GM21619 (cell line): ENCODE data around the gene JPH3.

Source experiments
- ATAC-seq: cut with Tn5 transposase; IDR thresholded peaks from one replicate; pipeline ENCODE4 v1.9.1; 2021; ENCODE audit not compliant: unreplicated experiment

JPH3 gene

DNA sequence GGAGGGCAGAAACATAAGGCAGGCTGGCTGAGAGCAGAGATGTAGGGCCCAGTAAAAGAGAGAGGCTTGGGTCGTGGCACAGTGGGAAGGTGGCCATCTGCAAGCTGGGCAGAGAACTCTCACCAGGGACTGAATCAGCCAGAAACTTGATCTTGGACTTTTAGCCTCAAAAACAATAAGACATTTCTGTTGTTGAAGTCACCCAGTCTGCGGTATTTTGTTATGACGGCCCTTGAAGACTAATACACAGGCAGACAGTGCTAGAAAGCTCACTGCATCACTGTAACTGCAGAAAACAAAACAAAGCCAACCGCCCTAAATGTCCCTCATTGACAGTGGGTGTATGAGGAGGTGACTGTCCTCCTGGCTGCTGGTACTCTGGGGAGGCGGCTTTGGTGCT lies 3.9 kb upstream of the JPH3 start:
- ATAC-seq, result no peak

DNA sequence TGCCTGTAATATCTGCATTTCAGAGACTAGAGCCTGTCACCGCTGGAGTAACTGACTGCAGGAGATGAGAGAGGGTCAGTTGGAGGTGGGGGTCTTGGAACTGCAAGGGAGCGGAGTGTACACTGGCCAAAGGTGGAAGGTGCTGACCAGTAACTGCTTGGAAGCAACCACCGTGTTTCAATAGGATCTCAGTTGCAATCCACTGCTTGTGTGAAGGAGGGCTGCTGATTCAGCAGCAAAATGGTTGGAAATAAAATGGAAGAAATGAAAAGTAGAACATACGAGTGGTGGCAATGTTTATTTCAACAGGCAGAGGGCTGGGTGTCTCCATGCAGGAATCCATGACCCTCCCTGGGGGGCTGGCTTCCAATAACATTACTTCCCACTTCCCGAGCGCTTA lies 2.1 kb upstream of the JPH3 start:
- no peak for ATAC-seq

DNA sequence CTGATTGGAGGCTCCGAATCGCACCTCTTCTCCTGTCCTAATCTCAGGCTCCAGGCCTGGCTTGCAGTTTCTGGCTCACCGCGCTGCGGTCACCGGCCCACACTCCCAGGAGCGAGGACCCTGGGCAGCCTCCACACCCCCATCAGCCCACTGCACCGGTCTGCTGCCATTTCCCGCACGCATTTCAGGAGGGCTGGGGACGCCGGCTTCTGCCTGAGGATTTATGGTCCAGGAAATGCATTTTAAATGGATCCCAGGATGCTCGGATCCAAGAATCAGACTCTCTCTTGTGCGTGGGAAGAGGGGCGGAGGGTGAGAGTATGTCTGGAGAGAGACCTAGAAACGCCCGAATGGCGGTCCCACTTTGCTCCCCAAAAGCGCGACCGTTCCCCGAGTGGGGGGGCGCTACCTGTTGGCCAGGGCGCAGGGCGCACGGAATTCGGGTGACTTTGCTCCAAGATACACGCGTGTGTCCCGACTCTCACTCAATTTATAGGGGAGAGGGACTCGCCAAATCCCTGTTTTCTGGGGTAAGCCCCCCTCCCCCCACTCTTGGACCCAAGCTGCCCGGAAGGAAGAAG lies 817 bp upstream of the JPH3 start:
- no peak for ATAC-seq

DNA sequence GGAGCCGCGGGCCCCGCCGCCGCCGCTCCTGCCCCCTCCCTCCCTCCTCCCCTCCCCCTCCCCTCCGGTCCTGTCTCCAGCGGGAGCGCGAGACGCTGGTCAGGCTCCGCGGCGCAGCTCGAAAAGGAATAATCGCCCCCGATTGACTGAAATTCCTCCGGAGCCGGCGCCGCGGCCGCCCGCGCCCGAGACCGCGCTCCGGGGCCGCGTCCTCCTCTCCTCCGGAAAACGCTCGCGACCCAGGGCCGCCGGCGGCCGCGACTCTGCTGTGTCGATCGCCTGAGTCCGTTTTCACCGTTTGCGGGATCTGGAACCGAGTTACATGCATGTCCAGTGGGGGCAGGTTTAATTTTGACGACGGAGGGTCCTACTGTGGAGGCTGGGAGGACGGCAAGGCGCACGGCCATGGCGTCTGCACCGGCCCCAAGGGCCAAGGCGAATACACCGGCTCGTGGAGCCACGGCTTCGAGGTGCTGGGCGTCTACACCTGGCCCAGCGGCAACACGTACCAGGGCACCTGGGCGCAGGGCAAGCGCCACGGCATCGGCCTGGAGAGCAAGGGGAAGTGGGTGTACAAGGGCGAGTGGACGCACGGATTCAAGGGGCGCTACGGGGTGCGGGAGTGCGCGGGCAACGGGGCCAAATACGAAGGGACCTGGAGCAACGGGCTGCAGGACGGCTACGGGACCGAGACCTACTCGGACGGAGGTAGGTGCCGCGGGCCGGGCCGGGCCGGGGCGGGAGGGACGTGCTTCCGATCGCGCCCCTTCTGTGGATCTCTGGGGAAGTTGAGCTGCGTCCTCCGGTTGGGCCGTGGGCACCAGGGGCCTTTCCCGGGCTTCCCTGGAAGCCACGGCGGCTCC lies 744 bp downstream of the JPH3 start:
- ATAC-seq, result no peak

DNA sequence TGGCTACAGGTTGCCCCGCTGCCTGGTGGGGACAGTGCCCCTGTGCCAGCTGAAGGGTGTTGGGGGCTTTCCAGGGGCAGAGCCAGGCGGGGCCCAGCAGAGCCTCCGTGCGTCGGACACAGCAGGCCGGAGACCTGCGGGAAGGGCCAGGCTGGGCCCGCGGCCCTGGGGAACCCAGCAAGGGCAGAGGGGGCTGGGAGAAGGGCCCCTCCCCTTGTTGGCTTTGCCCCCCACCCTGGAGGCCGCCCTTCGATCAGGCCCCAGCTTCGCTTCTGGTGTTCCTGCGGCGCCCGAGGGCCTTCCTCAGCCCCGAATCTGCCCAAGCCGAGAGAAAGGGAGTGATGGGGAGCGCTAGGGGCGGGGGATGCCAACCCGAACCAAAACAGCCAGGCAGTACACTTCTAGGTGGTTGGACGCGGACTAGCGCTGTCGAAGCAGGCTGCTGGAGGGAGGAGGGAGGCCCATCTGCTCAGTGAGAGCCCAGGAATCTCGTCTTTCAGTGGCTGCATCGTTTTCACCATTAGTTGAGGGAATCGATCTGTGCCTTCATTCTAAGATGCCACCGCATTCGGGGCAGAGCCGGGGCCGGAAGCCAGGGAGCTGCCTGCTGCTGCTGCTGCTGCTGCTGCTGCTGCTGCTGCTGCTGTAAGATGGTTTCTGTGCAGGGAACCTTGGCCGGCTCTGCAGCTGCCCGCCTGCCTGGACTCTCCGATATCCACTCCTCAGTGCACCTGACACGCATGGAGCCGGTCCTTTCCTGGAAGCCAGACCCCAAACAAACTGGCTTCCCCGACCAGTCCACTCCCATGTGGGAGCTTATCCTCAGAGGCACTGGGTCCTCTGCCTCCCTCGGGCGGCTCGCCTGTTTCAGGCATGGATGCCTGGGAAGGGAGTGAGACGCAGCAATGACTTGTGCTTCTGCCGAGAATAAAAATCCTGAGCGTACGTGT lies 1.7 kb downstream of the JPH3 start:
- no peak for ATAC-seq

DNA sequence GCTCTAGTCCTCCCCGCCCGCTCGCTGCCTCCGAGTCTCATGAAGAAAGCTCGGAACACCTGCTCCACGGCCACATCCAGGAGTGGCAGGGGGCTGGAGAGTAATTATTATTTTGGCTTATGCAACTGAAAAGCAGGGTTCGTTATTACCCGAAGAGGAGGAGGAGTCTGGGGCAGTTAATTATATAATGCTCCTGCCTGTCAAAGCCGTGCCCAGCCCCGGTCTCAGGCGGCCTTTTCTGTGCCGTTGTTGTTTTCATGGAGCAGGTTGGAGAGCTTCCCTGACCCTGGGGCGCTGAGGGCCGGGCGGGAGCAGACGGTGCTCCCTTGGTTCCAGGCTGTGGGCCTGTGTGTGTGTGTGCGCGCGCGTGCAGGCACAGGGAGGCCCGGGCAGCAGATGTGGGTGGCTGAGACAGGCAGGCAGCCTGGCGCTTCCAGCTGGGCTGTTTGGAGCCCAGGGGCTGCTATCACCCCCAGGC lies 2.4 kb downstream of the JPH3 start:
- no peak for ATAC-seq

DNA sequence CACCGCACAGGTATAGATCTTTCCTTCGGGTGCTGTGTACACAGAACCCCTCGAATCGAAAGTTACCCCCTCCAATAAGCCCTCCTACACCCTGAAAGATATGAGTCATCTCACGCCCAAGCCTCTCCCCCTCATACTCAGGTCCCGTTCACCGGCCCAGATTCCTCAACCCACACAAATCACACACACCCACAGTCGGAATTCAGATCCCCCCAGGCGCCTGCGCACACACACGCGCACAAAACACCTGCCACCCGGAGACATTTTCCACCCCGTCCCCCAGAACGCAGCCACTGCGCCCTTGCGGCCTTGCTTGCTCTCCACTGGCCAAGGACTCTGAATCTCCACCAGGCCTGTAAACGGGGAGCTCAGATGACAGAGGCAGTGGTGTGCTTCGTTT lies 4.9 kb downstream of the JPH3 start:
- ATAC-seq, result no peak

DNA sequence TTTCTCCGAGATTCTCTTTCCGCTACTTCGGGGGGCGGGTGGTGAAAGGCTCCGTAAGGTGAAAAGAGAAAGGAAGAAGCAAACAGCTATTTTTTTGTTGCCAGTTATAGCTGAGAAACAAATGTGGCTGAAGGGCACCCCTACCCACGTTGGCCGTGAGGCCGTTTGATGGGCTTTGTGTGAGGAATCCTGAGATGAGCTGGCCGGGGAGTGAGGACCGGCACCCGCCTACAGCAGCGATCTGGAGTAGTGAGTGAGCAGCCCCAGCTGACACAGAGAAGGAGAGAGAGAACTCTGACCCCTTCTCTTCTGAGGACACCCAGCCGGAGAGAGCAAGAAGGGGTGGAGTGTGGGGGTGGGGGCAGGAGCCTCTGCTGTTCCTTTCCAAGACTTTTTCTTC lies 5.6 kb downstream of the JPH3 start:
- ATAC-seq, result no peak

DNA sequence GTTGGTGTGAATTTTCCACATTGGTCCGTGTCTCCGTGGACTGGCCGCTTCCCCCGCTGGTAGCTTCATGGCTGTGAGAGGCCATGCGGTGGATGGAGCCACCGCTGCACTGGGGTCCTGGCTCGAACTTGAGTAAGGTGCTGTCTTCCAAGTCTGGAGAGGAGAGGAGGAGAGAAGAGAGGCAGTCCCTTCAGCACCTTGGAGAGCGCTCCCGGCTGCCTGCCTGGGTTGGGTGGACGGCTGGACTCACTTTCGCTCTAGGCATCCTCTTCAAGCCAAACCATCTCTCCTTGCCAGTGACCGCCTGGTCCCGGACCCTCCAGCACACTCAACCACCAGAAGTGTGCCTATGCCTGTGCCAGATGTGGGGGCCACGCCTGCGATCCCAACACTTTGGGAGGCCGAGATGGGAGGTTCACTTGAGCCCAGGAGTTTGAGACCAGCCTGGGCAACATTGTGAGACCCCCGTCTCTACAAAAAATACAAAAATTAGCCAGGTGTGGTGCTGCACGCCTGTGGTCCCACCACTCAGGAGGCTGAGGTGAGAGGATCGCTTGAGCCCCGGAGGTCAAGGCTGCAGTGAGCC lies 6.2 kb downstream of the JPH3 start:
- ATAC-seq, result no peak

DNA sequence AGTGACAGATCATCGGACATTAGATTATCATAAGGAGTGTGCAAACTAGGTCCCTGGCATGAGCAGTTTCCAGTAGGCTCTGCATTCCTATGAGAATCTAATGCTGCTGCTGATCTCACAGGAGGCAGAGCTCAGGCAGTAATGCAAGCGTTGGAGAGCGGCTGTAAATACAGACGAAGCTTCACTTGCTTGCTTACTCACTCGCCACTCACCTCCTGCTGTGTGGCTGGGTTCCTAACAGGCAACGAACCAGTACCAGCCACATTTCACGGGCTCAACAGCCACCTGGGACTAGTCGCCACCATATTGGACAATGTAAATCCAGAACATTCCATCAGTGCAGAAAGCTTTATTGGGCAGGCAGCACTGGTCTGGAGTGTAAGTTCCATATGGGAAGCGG lies 7.7 kb downstream of the JPH3 start:
- ATAC-seq, result no peak

DNA sequence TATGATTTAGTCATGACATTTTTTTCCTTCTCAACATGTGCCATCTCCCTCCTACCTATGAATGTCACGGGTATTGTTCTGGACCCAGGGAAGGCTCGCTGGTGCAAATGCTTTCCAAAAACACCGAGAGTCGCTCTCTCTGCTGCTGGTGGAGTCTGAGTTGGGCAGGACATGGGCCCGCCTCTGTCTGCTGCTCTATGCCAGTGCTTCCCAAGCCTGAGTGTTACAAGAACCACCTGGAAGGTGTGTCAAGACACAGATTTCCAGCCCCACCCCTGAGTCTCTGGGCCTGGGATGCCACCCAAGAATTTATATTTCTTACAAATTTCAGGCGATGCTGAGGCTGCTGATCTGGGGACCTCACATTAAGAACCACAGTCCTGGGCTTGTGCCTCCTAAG lies 9.1 kb downstream of the JPH3 start:
- ATAC-seq, result no peak

DNA sequence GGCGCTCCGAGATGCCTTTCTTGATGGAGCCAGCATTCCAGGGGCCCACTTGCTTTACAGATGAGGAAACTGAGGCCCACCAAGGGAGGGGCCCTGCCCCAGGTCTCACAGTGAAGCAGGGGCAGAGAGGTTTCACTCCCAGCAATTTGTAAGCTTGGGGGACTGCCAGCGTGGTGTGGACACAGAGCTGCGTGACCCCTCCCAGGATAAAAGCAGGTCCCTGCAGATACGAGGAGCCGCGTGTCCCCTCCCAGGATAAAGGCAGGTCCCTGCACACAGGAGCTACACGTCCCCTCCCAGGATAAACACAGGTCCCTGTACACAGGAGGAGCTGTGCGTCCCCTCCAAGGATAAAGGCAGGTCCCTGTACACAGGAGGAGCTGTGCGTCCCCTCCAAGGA lies 11.7 kb downstream of the JPH3 start:
- ATAC-seq, result no peak

DNA sequence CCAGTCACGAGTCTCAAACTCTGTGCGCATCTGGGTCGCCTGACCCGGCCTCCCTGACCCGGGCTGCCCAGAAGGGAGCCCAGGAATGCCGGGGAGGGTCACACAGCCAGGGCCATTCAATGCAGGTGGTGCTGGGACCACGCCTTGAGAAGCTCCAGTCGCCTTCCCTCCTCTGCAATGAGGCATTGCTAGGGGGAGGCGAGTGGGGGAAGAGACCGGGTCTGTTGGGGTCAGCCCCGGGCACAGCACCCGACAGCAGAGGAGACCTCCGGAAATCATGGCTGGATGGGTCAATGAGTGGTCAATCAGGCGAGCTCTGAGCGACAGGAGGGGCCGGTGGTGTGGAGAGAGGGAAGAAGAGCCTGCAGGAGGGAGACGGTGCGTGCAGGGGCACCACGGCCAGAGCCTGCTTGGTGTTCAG lies 13.3 kb downstream of the JPH3 start:
- no peak for ATAC-seq

DNA sequence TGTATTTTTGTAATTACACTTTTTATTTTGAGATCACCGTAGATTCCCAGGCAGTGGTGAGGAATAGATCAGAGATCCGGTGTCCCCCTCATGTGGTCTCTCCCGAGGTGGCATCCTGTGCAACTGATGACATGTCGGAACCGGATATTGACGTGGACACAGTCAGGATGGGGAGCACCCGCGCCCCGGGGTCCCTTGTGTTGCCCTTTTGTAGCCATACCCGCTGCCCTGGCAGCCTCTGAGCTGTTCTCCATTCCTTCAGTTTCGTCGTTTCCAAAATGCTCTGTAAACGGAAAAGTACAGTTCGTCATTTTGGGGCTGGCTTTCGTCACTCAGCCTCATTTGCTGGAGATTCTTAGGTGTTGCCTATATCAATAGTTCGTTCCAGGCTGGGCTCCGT lies 14.2 kb downstream of the JPH3 start:
- no peak for ATAC-seq

DNA sequence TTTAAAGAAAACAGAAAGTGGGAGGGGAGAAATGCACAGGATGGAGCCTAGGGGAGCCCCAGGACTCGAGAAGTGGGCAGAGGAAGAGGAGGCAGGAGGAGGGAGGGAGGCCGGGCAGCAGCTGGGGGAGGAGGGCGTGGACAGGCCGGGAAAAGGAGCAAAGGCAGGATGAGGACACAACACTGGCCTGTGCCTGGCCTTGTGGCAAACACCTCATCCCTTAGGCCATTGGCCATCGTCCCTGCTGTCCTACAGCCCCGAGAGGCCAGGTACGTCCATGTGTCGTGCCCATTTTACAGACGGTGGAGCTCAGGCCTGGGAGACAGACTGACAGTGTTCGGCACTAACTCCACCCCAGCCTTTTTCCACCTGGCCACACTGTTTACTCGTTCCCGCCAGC lies 15.9 kb downstream of the JPH3 start:
- ATAC-seq, result no peak

DNA sequence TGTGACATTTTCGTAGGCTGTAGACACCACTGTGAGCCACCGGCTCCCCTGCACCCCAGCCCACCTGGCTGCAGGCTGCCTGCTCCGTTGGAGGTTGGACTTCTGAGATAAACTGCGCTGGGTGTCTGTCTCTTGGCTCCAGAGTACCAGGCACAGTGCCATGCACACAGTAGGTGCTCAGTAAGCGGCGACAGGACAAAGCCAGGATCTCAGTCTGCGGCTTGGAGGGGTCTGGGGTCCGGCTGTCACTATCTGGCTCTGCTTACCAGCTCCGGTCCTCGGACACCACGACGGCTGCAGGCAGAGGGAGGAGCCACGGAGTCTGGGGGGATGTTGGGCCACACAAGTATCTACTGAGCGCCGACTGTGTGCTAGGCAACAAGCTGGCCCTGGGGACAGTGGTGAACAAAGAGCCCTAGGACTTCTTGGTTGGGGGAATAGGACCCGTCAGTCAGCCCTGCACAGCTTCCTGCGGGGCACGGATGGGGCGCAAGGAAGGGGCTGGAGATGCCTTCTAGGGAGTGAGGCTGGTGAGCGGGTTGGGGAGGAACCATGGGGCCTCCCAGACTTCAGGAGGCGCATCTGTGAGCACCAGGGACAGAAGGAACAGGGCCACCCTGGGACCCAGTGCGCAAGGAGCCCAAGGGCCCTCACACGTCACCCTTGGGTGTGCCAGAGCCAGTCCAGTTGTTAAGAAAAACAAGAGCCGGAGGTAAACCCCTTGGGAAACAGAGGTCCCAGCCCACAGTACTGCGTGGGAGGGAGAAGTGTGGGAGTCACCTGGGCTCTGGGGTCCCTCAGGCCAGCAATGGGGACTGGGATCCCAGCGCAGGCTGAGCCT lies 17.3 kb downstream of the JPH3 start:
- no peak for ATAC-seq

DNA sequence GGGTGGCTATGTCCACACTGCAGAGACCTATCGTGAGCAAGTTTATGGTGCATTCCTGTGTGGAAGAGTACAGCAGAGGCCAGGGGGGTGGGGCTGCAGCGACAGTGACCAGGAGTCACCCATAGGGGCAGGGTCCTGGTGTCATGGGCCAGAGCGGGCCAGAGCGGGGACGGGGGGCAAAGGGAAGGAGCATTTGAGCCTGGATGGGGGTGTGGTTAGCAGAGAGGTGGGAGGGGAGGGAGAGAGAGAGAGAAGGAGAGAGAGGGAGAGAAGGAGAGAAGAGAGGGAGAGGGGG lies 17.8 kb downstream of the JPH3 start:
- ATAC-seq, result no peak

DNA sequence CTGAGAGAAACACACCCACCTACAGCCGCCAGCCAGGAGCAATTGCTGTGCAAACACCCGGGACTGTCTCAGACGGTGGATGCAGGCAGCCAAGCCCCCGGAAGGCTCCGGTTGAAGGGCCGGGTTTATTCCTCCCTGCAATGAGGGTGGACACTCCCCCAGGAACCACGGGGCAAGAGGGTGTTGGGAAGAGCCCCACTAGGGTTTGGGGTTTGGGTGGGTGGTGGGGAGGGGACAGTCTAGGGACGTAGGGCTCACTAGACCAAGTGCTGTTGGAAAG lies 19.2 kb downstream of the JPH3 start:
- ATAC-seq, result no peak

DNA sequence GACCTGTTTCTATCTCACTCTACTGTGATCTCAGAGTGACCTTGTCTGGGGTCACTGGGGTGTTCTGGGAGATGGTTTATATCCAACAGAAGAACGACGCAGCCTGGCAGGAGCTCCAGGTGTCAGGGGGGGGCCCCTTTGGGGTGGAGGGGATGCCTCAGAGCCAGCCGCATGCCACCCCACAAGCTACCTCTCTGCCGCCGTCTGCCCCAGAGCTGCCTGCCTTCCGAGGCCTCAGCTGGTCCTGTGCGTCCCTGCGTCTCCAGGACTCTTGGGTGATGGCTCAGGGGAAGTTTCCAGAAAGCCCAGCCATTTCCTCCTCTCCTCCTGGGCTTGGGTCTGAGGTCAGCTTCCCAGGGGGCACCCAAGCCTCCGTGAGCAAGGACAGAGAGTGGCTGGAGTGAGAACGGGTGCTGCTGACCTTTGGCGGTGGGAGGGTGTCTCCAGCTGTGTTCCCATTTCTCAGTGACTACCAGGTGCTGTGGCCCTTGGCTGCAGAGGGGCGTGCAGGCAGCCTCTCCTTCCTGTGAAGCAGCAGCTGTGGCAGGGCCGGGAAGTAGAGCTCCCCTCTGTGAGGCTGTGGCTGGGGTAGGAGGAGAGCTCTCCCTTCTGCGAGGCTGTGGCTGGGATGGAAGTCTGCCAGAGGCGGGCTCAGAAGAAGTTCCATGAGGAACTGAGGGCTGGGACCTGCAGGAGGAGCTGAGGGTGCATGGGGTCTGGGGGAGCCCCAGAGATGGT lies 19.8 kb downstream of the JPH3 start:
- no peak for ATAC-seq

DNA sequence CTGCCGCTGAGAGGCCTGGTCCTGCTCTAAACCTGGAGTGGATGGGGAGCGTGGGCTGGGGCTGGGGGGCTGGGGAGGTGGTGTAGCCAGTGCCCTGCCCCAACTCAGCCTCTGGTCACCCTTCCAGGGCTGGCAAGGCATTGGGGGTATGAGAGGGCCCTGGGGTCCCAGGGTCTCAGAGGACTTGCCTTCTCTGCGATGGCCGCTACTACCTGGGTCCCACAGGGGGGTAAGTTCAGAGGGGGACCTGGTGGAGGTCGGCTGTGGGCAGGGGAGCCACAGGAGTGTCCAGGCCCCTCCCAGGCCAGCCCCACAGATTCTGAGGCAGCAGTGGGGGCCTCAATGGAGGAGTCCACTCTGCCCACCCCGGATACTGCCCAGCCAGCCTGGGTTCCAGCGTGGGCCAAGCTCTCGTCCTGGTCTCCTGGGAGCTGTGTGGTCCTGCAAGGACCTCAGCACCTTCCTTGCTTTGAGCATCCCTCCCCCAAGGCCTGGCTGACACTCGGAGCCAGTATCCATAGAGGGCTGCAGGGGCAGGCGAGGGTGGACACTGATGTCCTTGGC lies 20.5 kb downstream of the JPH3 start:
- no peak for ATAC-seq
